H9 (cell line): Measurements from ENCODE around the gene NRG3. TPM values are rescaled to one million over a fixed set of nuclear protein-coding genes. Genes with fewer than 3 reads are reported as not detected.

Experiments
- DNase-seq: peaks from one replicate; pipeline ENCODE4 v3.0.0-alpha.2; 2017
- H2AFZ ChIP-seq: one replicate; pipeline ENCODE4 v1.6.1; 2013; ENCODE audit warnings: mild to moderate bottlenecking, low read length, control low read depth, moderate library complexity
- H2AK5ac ChIP-seq: 2 replicates; pipeline ENCODE4 v1.6.1; 2013; ENCODE audit warnings: low read length, control low read depth, mixed read lengths; ENCODE audit not compliant: insufficient read length
- H2BK120ac ChIP-seq: one replicate; pipeline ENCODE4 v1.6.1; 2013; ENCODE audit warnings: low read depth, mild to moderate bottlenecking, low read length, control low read depth, inconsistent platforms; ENCODE audit not compliant: poor library complexity, severe bottlenecking
- H2BK12ac ChIP-seq: 2 replicates; pipeline ENCODE4 v1.6.1; 2013; ENCODE audit warnings: low read length, control low read depth, mixed read lengths, low read depth; ENCODE audit not compliant: insufficient read length
- H2BK15ac ChIP-seq: 2 replicates; pipeline ENCODE4 v1.6.1; 2013; ENCODE audit warnings: low read depth, low read length, control low read depth
- H2BK20ac ChIP-seq: one replicate; pipeline ENCODE4 v1.6.1; 2013; ENCODE audit warnings: low read depth, mild to moderate bottlenecking, low read length, control low read depth, inconsistent platforms; ENCODE audit not compliant: poor library complexity, severe bottlenecking
- H2BK5ac ChIP-seq: 2 replicates; pipeline ENCODE4 v1.6.1; 2013; ENCODE audit warnings: low read length, control low read depth, mixed read lengths; ENCODE audit not compliant: insufficient read length
- H3K14ac ChIP-seq: 2 replicates; pipeline ENCODE4 v1.6.1; 2013; ENCODE audit warnings: low read length, control low read depth; ENCODE audit not compliant: insufficient read depth
- H3K18ac ChIP-seq: 2 replicates; pipeline ENCODE4 v1.6.1; 2013; ENCODE audit warnings: low read depth, mild to moderate bottlenecking, mixed read lengths, low read length, control low read depth; ENCODE audit not compliant: insufficient read length
- H3K23ac ChIP-seq: 2 replicates; pipeline ENCODE4 v1.6.1; 2013; ENCODE audit warnings: low read length, control low read depth, mixed read lengths, low read depth; ENCODE audit not compliant: insufficient read length
- H3K23me2 ChIP-seq: 2 replicates; pipeline ENCODE4 v1.6.1; 2013; ENCODE audit warnings: low read depth, mild to moderate bottlenecking, mixed read lengths, low read length, control low read depth; ENCODE audit not compliant: insufficient read length, poor library complexity, severe bottlenecking
- H3K27ac ChIP-seq: 2 replicates; pipeline ENCODE4 v1.5.1; 2013; ENCODE audit warnings: low read length, control low read depth, mixed read lengths, low read depth; ENCODE audit not compliant: insufficient read length
- H3K27me3 ChIP-seq: 2 replicates; pipeline ENCODE4 v1.6.1; 2013; ENCODE audit warnings: low read length, control low read depth, inconsistent platforms; ENCODE audit not compliant: insufficient read depth
- H3K4ac ChIP-seq: 2 replicates; pipeline ENCODE4 v1.6.1; 2013; ENCODE audit warnings: low read depth, mild to moderate bottlenecking, control low read depth, inconsistent platforms, low read length, moderate library complexity
- H3K4me1 ChIP-seq: 2 replicates; pipeline ENCODE4 v1.6.1; 2013; ENCODE audit warnings: low read length, control low read depth, inconsistent platforms; ENCODE audit not compliant: insufficient read depth
- H3K4me2 ChIP-seq: 2 replicates; pipeline ENCODE4 v1.6.1; 2013; ENCODE audit warnings: low read length, control low read depth, mixed read lengths; ENCODE audit not compliant: insufficient read length, insufficient read depth
- H3K56ac ChIP-seq: 2 replicates; pipeline ENCODE4 v1.6.1; 2013; ENCODE audit warnings: low read depth, mild to moderate bottlenecking, mixed read lengths, low read length, control low read depth; ENCODE audit not compliant: insufficient read length
- H3K79me1 ChIP-seq: 2 replicates; pipeline ENCODE4 v1.6.1; 2013; ENCODE audit warnings: low read depth, mild to moderate bottlenecking, moderate library complexity, low read length, control low read depth, inconsistent platforms; ENCODE audit not compliant: insufficient read depth, poor library complexity, severe bottlenecking
- H3K79me2 ChIP-seq: 2 replicates; pipeline ENCODE4 v1.6.1; 2013; ENCODE audit warnings: low read length, control low read depth, inconsistent platforms; ENCODE audit not compliant: insufficient read depth
- H3K9ac ChIP-seq: 2 replicates; pipeline ENCODE4 v1.6.1; 2013; ENCODE audit warnings: low read length, control low read depth, mixed read lengths; ENCODE audit not compliant: insufficient read length; ENCODE audit errors: extremely low read depth
- H3K9me3 ChIP-seq: one replicate; pipeline ENCODE4 v1.6.1; 2013; ENCODE audit warnings: low read depth, low read length, inconsistent platforms; ENCODE audit not compliant: control insufficient read depth
- H3T11ph ChIP-seq: one replicate; pipeline ENCODE4 v1.6.1; 2013; ENCODE audit warnings: mild to moderate bottlenecking, low read length, control low read depth, inconsistent platforms
- H4K20me1 ChIP-seq: one replicate; pipeline ENCODE4 v1.6.1; 2013; ENCODE audit not compliant: control insufficient read depth, insufficient read length, insufficient read depth
- H4K5ac ChIP-seq: 2 replicates; pipeline ENCODE4 v1.6.1; 2013; ENCODE audit warnings: low read depth, mild to moderate bottlenecking, mixed read lengths, low read length, control low read depth; ENCODE audit not compliant: insufficient read length
- H4K8ac ChIP-seq: replicated peaks from 2 replicates; pipeline ENCODE4 v1.6.1; 2013; ENCODE audit warnings: low read length, control low read depth, mixed read lengths, low read depth; ENCODE audit not compliant: insufficient read length
- H4K91ac ChIP-seq: 2 replicates; pipeline ENCODE4 v1.6.1; 2013; ENCODE audit warnings: low read depth, mild to moderate bottlenecking, moderate library complexity, mixed read lengths, low read length, control low read depth; ENCODE audit not compliant: insufficient read length
- H3K27ac Mint-ChIP-seq, 3 experiments: 2 replicates in 2 of 3; 3 replicates in 1 of 3; pipeline ENCODE4 v1.8.0; 2020 to 2021; ENCODE audit warnings: mixed read lengths in 3 of 3, mild to moderate bottlenecking in 1 of 3, moderate library complexity in 1 of 3
- H3K27me3 Mint-ChIP-seq: 2 replicates; pipeline ENCODE4 v1.8.0; 2021; ENCODE audit warnings: low read depth, mild to moderate bottlenecking, moderate library complexity, mixed read lengths
- H3K36me3 Mint-ChIP-seq, 3 experiments: 2 replicates in 2 of 3; 3 replicates in 1 of 3; pipeline ENCODE4 v1.8.0; 2020 to 2021; ENCODE audit warnings: low read depth in 3 of 3, mixed read lengths in 3 of 3; ENCODE audit not compliant: insufficient read depth in 1 of 3
- H3K4me1 Mint-ChIP-seq, 2 experiments: 2 replicates each; pipeline ENCODE4 v1.8.0; 2020; ENCODE audit warnings: mixed read lengths in 2 of 2
- H3K4me3 Mint-ChIP-seq, 2 experiments: 2 replicates in 1 of 2; 3 replicates in 1 of 2; pipeline ENCODE4 v1.8.0; 2020 to 2021; ENCODE audit warnings: mild to moderate bottlenecking in 2 of 2, mixed read lengths in 2 of 2, moderate library complexity in 1 of 2
- H3K9me3 Mint-ChIP-seq, 2 experiments: 2 replicates in 1 of 2; 3 replicates in 1 of 2; pipeline ENCODE4 v1.8.0; 2020; ENCODE audit warnings: mild to moderate bottlenecking in 2 of 2, mixed read lengths in 2 of 2, moderate library complexity in 1 of 2
- CTCF ChIP-seq: fragments of 200-600 bp; sonication (generic); conservative IDR thresholded peaks from 3 replicates; pipeline ENCODE4 v1.8.0; 2021; ENCODE audit warnings: antibody characterized with exemption, mild to moderate bottlenecking
- WGBS: extraction: QIAGEN DNeasy Blood & Tissue Kit; methylation state at CpG from one replicate; pipeline ENCODE4 v1.1.7; 2013; ENCODE audit warnings: missing lambda C conversion rate, low lambda C conversion rate, mixed read lengths; ENCODE audit not compliant: insufficient read length; ENCODE audit errors: extremely low coverage; 5-methylcytosine and 5-hydroxymethylcytosine counted together
- total RNA-seq: library from RNA; stranded (reverse); gene quantifications from 2 replicates; pipeline ENCODE4 v1.2.1, GENCODE V29; 2021

NRG3 gene
- total RNA-seq, 1 experiment from 2014 or later, result 1.6 TPM

GRCh38 chr10:82161264-82161663, 286.3 kb downstream of the NRG3 start:
- Histone ChIP-seq H2AK5ac (no peak overlapping the region), H4K8ac (no peak overlapping the region), H3T11ph (no peak overlapping the region), H4K5ac (no peak overlapping the region), H3K79me2 (no peaks in the 10 kb centered on the region), H3K9me3 (no peaks in the 10 kb centered on the region), H3K79me1 (no peaks in the 10 kb centered on the region), H2BK120ac (no peak overlapping the region), H2BK12ac (no peak overlapping the region), H4K20me1 (no peaks in the 10 kb centered on the region), H3K4me2 (no peak overlapping the region), H3K56ac (no peak overlapping the region), H3K9ac (no peak overlapping the region), H3K23ac (no peak overlapping the region), H3K4me1 (no peaks in the 10 kb centered on the region), H3K23me2 (no peaks in the 10 kb centered on the region), H3K4ac (no peak overlapping the region), H3K27ac (no peak overlapping the region), H2BK5ac (no peak overlapping the region), H3K18ac (no peak overlapping the region), H2BK15ac (no peak overlapping the region), H2AFZ (no peak overlapping the region), H4K91ac (no peak overlapping the region), H3K27me3 (no peaks in the 10 kb centered on the region), H2BK20ac (no peak overlapping the region), H3K14ac (no peak overlapping the region)
- H3K27ac Mint-ChIP-seq, result no peak overlapping the region
- WGBS, result no CpG with 5 or more reads among the region's 2 CpGs
- no peaks in the 10 kb centered on the region for H3K36me3 Mint-ChIP-seq
- no peak overlapping the region for H3K4me3 Mint-ChIP-seq
- no peaks in the 10 kb centered on the region for H3K4me1 Mint-ChIP-seq
- DNase-seq, result no peak
- TF ChIP-seq CTCF, result no peak
- no peaks in the 10 kb centered on the region for H3K27me3 Mint-ChIP-seq
- no peaks in the 10 kb centered on the region for H3K9me3 Mint-ChIP-seq
